Skin of body (tissue), 2 donors: ENCODE data around the gene TEAD2. TPM values are rescaled to one million over a fixed set of nuclear protein-coding genes. Genes with fewer than 3 reads are reported as not detected.
A peak's percentile ranks its signal among the peaks of the same experiment; 100 is the strongest.

Experiments used
- DNase-seq: peaks from one replicate; lab custom pipeline; 2025; lab: John Stamatoyannopoulos, UW
- total RNA-seq: library from RNA; depleted of rRNA; stranded (reverse); fragments of >200 nt; gene quantifications from one replicate; pipeline ENCODE4 v1.2.3, GENCODE V29; 2014

The TEAD2 gene
- total RNA-seq, 1 donor from 2014 or later: 21.4 TPM

DNA sequence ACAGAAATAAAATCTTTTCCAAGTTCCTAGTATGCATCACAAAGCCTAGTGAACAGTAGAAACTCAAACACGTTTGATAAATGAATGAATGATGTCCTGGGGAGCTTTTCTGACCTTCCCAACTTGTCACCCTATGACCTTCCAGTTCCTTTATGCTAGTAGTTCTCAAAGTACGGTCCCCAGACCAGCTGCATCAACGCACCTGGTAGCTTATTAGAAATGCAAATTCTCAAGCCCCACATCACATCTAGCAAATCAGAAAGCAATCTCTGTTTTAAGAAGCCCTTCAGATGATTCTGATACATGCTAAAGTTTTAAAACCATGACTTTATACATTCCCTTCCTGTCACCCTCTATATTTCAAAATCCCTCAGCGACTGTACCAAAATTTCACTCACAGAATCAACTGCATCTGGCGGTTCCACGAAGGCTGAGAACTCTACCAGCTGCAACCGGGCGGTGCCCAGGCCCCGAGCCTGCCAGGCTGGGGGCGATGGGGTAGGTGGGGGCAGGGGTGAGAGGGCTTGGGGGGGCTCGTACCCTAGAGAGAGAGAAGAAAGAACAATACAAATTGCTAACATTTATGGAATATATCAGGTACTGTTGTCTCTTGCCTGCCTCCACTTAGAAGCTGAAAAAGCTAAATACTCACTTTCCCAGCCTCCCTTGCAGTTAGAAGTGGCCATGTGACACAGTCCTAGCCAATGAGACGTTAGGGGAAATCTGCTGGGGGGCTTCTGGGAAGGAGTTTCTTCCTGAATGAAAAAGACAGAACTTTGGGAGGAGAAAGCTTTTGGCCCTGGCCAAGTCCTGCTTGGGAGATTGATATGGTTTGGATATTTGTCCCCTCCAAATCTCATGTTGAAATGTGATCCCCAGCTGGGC lies 13.7 kb downstream of the TEAD2 start:
- no peak for DNase-seq

DNA sequence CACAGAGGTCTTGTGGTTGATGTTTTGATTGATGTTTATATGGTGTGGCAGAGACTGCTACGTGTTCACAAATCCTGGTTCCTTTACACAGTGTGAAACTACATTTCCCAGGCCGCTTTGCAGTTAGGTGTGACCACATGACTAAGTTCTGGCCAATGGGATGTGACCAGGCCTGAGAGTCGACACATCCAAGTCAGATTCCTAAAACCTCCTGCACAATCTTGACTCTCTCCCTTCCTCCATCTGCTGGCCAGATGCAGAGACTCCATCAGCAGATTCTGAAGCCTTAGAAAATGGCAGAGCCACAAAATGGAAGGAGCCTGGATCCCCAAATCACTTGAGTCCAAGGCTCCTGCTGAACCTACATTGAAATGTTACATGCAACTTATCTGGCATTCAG lies 14.4 kb downstream of the TEAD2 start:
- DNase-seq: peak; percentile 84

DNA sequence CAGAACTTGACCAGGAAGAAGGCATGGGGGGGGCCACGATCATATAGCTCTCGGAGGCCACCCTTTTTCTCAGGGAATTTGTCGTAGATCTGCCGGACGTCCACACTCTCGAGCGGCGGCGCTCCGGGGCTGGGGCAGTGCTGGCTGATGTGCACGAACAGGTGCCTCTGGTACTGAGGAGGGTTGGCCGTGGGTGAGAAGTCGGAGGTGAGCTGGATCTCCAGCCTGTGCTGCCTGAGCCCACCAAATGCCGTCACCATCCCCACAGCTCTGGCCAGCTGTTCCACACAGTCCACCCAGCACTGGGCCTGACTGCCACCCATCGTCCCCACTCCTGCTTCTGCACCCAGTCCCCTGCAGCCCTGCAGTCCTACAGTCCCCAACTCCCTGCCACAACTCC lies 15.0 kb downstream of the TEAD2 start:
- DNase-seq: no peak

DNA sequence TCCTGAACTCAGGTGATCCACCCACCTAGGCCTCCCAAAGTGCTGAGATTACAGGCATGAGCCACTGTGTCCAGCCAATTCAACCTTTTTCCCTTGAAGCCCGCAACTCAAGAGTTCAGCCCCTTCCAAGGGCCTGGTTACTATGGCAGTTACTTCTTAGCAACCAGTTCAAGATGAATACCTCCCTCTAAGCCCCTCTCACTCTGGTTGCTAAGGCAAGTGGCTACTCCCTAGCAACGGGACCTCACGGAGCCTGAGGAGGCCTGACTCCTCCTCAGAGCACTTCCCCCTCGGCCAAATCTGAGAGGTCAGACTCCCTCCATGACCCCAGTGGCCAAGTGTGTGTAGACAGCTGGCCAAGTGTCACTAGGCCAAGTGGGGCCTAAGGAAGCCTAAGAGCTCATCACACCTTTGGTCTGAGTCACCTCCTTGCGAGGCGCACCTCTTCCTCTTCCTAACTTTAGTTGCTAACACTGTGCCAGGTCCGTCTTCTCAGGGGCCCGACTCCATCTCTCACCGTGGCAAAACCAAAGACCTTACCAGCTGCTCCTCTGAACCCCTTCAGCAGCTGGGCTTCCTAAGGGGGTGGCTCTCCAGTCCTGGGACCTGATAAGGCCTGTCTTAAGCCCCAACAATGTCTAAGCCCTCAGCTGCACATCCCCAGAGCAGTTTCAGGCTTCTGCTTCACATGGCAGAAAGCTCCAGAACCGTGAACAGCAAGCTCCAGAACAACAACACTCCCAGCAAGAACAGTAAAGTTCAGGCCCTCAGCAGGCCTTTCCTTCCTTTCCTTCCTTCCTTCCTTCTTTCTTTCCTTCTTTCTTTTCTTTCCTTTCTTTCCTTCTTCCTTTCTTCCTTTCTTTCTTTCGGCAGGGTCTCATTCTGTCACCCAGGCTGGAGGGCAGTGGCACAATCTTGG lies 17.5 kb downstream of the TEAD2 start:
- no peak for DNase-seq

DNA sequence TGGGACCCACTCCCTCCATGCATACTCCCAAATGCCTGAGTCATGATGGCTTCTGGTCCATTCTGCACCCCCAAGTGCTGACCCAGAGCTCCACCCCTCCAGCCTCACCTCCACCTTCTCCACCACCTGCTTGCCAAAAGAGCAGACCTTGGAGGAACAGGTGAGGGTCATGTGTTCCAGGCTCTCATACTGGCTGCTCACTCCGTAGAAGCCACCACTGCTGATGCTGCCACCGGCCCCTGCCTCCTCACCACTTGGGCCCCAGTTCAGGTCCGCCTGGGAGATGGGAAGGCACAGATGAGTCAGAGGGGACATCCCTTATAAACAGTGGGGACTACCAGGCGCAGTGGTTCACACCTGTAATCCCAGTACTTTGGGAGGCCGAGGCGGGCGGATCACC lies 19.1 kb downstream of the TEAD2 start:
- DNase-seq: no peak

DNA sequence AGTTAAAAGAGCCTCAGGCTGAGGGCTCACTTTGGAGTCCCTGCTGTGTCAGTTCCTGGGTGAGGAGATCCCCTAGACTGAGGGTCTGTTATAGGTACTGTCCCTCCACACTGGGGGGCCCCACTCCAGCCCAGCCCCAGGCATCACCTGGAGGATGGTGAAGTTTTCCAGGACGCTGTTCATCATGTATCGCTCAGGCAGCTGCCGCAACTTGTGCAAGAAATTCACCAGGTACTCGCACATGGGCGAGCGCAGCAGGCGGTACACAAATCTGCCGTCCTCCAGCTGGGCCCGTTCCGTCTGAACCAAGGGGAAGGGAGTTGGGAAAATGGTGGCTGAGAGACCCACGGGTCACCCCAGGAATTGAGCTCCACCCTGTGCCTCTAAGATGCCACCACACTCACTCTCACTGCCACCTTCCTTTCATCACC lies 19.9 kb downstream of the TEAD2 start:
- no peak for DNase-seq

DNA sequence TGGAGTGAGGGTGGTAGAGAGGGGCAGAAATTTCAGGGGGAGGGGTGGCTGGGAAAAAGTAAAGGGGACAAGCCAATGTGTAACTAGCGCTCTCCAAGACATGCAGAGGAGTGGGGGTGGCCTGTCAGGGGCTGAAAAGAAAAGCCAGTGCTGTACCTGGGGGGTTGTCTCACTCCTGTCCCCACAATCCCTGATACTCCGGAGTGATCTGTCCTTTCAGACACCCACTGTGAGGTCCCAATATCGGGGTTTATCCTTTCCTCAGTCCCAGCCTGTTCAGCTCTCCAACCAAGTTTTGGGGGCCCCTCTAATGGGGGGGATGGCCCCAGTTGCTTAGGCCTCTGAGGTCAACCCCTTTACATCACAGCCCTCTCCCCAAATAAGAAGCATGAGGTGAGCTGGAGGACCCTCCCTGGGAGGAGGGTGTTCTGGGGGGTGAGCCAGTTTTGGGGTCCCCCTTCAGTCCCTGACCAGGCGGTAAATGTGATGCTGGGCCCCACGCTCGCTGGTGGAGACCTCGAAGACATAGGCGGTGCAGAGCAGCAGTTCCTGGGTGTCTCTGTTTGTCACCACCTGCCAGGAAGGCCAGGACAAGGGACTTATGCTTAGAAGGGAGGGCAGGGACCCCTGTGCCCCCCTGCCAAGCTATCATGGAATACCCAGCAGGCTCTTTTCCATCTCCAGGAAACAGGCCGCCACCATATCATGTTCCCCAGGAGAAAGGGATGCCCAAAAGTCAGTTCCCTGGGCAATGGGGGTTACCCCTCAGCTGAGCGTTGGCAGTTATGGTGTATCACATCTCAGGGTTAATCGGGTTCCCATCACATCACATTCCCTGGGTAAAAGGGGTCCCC lies 21.1 kb downstream of the TEAD2 start:
- DNase-seq: no peak

DNA sequence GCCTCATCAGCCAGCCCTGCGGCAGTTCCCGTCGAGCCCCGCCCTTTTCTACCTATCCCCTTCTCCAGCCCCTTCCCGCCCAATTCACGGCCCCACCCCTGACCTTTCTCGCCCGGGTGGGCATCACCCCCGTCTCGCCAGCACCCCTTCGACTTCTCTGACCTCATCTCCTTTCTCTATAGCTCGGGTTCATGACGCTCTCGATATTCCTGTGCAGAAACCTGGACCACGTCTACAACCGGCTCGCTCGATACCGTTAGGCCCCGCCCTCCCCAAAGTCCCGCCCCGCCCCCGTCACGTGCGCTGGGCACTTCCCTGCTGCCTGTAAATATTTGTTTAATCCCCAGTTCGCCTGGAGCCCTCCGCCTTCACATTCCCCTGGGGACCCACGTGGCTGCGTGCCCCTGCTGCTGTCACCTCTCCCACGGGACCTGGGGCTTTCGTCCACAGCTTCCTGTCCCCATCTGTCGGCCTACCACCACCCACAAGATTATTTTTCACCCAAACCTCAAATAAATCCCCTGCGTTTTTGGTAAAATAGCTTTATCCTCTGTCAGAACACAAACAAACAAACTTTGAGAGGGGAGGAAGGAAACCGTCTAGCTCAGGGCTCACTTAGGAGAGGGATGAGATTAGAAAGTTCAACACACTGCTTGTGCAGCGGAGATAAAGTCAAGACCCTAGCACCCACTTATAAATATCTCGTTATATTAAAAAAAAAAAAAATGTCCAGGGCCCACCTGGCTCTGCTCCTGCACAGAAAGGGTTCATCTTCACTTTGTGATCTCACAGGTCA lies 21.9 kb downstream of the TEAD2 start:
- no peak for DNase-seq

DNA sequence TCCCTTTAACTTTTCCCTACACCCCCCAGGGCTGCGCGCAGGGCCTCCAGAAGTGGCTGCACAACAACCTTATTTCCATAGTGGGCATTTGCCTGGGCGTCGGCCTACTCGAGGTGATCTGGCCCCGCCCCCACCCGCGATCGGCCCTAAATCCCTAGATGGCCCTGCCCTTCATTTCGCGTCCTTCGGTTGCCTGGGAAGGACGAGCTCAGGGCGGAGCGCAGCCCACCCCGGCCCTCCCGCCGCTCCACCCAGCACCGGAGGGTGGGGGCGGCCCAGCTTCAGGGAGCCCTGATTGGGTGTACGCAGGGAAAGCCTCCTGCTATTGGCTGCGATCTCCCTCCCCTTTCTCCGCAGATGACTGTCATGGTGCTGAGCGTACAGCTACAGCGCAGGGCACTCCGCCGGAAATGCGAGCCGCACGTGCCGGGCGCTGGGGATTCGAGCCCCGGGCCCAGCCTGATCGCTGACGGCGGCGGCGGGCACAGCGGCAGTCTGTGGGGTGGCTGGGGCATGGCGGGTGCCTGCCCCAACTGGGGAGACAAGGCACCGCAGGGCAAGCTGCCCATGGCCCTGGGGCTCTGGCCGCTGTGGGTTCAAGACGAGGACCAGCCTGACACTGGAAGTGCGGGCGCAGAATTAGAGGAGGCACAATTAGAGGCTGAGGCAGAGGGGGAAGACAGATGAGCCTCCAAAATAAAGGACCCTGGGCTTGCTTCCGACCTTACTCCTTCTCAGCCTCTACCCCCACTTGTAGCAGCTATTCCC lies 22.7 kb downstream of the TEAD2 start:
- peak; percentile 94 for DNase-seq

DNA sequence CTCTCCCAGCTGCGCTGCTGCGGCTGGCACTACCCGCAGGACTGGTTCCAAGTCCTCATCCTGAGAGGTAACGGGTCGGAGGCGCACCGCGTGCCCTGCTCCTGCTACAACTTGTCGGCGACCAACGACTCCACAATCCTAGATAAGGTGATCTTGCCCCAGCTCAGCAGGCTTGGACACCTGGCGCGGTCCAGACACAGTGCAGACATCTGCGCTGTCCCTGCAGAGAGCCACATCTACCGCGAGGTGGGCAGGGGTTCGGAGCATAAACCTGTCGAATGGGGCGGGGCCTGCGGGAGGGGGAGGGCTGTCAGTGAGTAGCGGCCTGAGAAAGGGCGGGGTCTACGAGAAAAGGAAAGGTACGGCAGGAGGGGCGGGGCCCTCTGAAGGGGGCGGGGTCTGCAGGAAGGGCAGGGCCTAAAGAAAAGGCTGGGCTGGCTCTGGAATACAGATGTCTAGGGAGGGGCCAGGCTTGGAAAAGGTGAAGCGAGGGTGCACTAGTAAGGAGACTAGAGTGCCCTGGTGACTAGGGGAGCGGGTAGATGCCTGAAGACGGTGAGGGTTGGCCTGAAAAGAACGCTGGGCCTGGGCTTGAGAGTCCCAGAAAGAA lies 23.4 kb downstream of the TEAD2 start:
- peak; percentile 29 for DNase-seq

DNA sequence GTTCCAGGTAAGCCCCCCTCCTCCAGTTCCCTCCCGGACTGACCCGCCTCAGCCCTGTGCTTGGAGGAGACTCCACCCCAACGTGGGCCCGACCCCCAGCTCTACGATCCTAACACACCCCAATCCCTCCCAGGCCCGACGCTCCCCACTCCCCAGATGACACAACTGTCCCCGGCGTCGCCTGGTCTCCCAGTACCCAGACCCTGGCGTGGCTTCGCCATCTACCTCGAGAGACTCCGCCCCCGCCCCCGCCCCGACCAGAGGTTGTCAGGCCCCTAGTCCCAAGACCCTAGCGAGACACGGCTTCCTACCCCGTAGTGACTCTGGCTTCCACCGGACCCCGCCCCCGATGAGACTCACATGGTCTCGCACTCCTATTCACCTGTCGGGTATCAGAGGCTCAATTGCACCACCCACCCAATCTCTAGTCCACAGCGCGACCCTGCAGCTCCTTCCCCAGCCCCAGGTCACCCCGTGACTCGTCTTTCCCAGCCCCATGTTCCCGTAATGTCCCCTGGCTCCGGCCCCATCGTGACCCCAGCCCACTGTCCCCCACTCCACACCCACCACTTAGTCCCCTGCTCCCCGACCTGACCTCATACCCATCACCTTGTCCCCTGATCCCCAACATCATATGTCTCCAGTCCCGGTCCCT lies 24.1 kb downstream of the TEAD2 start:
- DNase-seq: no peak

DNA sequence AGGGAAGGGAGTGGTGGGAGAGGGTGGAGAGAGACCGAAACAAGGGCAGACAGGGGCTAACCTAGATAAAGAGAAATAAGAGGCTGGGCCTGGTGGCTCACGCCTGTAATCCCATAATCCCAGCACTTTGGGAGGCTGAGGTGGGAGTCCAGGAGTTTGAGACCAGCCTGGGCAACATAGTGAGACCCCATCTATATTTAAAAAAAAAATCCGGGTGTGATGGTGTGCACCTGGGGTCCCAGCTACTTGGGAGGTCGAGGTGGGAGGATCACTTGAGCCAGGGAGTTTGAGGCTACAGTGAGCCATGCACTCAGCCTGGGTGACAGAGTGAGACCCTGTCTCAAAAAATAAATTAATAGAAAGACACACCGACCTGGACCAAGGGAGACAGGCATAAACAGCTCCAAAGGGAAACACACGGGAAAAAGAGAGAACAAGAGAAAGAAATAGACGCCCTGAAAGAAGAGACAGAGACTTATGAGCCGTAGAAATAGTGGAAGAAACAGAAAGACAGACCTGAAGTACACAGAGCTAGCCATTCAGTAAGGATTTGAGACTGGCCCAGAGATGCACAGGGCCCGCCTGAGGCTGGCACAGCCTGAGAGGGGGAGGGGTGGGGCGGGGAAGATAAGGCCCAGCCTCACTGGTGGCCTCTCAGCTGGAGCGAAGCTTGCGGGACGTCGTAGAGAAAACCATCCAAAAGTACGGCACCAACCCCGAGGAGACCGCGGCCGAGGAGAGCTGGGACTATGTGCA lies 24.8 kb downstream of the TEAD2 start:
- DNase-seq: no peak

DNA sequence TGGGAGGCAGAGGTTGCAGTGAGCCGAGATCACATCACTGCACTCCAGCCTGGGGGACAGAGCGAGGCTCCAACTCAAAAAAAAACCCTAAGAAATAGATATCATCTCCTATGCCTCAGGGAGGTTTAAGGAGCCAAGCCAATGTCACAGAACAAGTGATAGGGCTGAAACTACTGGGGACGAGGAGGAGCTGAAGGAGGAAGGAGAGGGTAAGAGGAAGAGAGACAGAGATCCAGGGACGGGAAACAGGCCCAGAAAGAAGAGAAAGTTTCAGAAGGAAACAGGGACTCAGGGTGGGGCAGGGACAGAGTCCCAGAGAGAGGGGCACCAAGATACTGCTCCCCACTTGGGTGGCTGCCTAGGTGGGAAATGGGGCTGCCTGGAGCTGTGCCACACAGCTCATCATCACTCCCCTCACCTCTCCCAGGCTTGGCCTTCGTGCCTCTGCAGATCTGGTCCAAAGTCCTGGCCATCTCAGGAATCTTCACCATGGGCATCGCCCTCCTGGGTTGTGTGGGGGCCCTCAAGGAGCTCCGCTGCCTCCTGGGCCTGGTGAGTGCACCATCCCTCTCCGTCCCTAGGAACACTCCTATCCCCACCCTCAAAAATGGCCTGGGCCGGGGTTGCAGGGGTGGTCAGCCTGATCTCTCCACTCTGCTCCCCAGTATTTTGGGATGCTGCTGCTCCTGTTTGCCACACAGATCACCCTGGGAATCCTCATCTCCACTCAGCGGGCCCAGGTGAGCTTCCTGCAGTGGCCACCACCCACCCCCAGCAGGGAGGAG lies 25.5 kb downstream of the TEAD2 start:
- no peak for DNase-seq

DNA sequence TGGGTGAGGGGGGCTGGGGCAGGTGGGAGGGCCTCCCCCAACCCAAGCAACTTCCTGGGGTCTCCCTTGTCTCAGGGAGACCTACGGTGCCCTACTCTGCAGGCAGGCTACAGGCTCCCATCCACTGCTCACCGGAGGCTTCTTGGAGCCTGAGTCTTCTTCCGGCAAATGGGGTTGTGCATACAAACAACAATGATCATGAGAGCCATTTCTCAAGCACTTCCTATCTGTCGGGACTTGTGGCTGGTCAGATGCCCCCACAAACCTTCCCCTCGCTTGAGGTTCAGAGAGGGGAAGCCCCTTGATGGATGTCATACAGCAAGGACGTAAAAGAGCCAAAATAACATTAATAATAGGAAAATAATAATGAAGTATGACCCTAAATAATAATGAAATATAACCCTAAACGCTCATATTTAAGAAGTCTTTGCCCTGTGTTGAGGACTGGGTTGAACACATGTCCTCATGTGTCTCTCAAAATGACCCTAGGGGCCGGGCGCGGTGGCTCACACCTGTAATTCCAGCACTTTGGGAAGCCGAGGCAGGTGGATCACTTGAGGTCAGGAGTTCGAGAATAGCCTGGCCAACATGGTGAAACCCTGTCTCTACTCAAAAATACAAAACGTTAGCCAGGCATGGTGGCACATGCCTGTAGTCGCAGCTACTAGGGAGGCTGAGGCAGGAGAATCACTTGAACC lies 26.3 kb downstream of the TEAD2 start:
- no peak for DNase-seq

DNA sequence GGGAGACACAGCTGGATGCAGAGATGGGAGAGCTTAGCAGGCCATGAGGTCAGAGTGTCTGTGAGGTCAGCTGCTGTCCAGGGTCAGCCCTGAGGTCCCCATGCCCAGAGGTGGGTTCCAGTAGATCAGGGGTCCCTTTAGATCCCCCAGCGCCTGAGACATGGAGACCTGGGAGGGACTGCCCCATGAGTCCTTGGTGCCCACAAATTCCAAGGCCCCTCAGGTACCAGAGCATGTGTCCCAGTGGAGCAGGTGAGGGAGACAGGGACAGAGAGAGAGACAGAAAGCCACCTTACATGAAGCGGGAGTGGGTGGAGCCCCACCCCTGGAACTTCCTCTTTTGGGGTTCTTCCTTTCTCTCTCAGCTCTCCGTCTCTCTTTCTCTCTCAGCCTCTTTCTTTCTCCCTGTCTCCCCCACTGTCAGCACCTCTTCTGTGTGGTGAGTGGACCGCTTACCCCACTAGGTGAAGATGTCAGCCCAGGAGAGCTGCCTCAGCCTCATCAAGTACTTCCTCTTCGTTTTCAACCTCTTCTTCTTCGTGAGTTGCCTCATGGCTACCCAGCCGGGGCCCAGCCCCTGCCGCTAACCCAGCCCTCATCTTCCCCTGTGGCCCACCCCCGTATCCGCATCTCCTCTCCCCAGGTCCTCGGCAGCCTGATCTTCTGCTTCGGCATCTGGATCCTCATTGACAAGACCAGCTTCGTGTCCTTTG lies 27.0 kb downstream of the TEAD2 start, which contains the start of gene CD37:
Gene CD37, plus strand, starts transcription at position 336 of the 713 bp plus-strand sequence. Its CDS starts 135 bp downstream, at position 471.
- DNase-seq: no peak

DNA sequence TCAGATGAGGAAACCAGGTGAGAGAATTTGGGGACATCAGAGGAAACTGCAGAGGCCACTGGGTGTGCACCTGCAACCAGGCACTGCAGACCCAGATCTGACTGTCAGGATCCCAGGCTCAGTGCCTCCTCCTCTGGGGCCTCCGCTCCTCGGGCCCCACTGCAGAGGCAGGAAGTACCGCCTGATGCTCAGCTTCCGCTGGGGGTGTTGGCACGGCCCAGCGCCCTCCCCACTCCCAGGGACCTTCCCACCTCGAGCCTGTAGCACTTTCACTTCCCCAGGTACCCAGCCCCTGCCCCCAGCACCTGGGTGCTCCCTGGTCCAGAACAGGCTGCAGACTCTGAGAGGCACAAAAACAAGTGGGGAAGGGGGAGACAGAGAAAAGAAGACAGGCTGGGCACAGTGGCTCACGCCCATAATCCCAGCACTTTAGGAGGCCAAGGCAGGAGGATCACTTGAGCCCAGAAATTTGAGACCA lies 28.4 kb downstream of the TEAD2 start:
- no peak for DNase-seq
